GM13977 (cell line): ENCODE data around the gene USF1.

Experiments
- DNase-seq: peaks from one replicate; pipeline ENCODE4 v3.0.0; 2012; ENCODE audit warnings: low spot score
- CTCF ChIP-seq: IDR thresholded peaks from 2 replicates; pipeline ENCODE4 v1.5.1; 2012; ENCODE audit warnings: mild to moderate bottlenecking, control low read depth; ENCODE audit not compliant: insufficient read depth; ENCODE audit errors: extremely low read depth, missing control alignments
- in situ Hi-C: fragments of 300-500 bp; cut with MboI; formaldehyde crosslinking; loops from one replicate; pipeline ENCODE4 v1.12.0; 2022; ENCODE audit warnings: low sequenced_read_pairs, low pct_unique_long_range_greater_than_20kb, mixed read lengths, inconsistent platforms; ENCODE audit not compliant: unreplicated experiment

The USF1 gene

GRCh38 chr1:161079436-161080110 is 33.8 kb upstream of the USF1 start:
- no peak for TF ChIP-seq CTCF
- in situ Hi-C loops: no loop called here
- no peak for DNase-seq

- no peak for DNase-seq
- in situ Hi-C loops: no loop called here
- TF ChIP-seq CTCF: no peak
Measured at GRCh38 chr1:161077426-161077825, 31.6 kb upstream of the USF1 start.

GRCh38 chr1:161076410-161076809 is 30.6 kb upstream of the USF1 start:
- in situ Hi-C loops: no loop called here
- TF ChIP-seq CTCF: no peak

GRCh38 chr1:161074676-161075368 is 29.0 kb upstream of the USF1 start:
- TF ChIP-seq CTCF: no peak
- in situ Hi-C loops: no loop called here

More at GRCh38 chr1:161076410-161076809, 30.6 kb upstream of the USF1 start:
- no peak for DNase-seq

GRCh38 chr1:161073474-161074121 is 27.8 kb upstream of the USF1 start:
- no peak for TF ChIP-seq CTCF
- no peak for DNase-seq
- in situ Hi-C loops: no loop called here

More at GRCh38 chr1:161074676-161075368, 29.0 kb upstream of the USF1 start:
- DNase-seq: no peak

- DNase-seq: no peak
- no peak for TF ChIP-seq CTCF
- in situ Hi-C loops: no loop called here
Measured at GRCh38 chr1:161072751-161073449, 27.1 kb upstream of the USF1 start.
